Neural cell (in vitro differentiated cells): Measurements from ENCODE around the gene SKOR1. TPM values are rescaled to one million over a fixed set of nuclear protein-coding genes. Genes with fewer than 3 reads are reported as not detected.

Source experiments
- H2AFZ ChIP-seq: fragments of 200-600, 300-800 bp; sonication (generic), shearing (Covaris generic); 2 replicates; pipeline ENCODE4 v1.6.0; 2014; ENCODE audit warnings: low read depth, mild to moderate bottlenecking, antibody characterized with exemption, low read length, moderate library complexity
- H3F3A ChIP-seq: fragments of 200-600 bp; shearing (Covaris generic); 2 replicates; pipeline ENCODE4 v1.6.1; 2016; ENCODE audit warnings: mild to moderate bottlenecking, moderate library complexity, mixed read lengths, antibody characterized with exemption, low read length; ENCODE audit not compliant: insufficient read depth, poor library complexity, severe bottlenecking
- H3K27ac ChIP-seq: fragments of 200-600, 300-800 bp; sonication (generic), shearing (Covaris generic); 2 replicates; pipeline ENCODE4 v1.5.1; 2014; ENCODE audit warnings: mild to moderate bottlenecking, low read length, moderate library complexity
- H3K27me3 ChIP-seq: fragments of 300-800, 200-600 bp; sonication (generic), shearing (Covaris generic); 2 replicates; pipeline ENCODE4 v1.6.0; 2014; ENCODE audit warnings: mild to moderate bottlenecking, low read depth, low read length, moderate library complexity; ENCODE audit not compliant: insufficient read depth
- H3K36me3 ChIP-seq: fragments of 300-800, 200-600 bp; sonication (generic), shearing (Covaris generic); 2 replicates; pipeline ENCODE4 v1.5.1; 2014; ENCODE audit warnings: mild to moderate bottlenecking, antibody characterized with exemption, low read length, moderate library complexity; ENCODE audit not compliant: insufficient read depth
- H3K4me2 ChIP-seq: fragments of 300-800, 200-600 bp; sonication (generic), shearing (Covaris generic); 2 replicates; pipeline ENCODE4 v1.6.0; 2014; ENCODE audit warnings: mild to moderate bottlenecking, low read length
- H3K4me3 ChIP-seq: fragments of 300-800, 200-600 bp; sonication (generic), shearing (Covaris generic); 2 replicates; pipeline ENCODE4 v1.5.1; 2014; ENCODE audit warnings: mild to moderate bottlenecking, low read length, moderate library complexity
- H3K79me2 ChIP-seq: fragments of 200-600 bp; shearing (Covaris generic); replicated peaks from 2 replicates; pipeline ENCODE4 v1.6.0; 2014; ENCODE audit warnings: mild to moderate bottlenecking, low read length, moderate library complexity; ENCODE audit not compliant: insufficient read depth
- H3K9ac ChIP-seq: fragments of 300-800, 200-600 bp; sonication (generic), shearing (Covaris generic); 2 replicates; pipeline ENCODE4 v1.6.1; 2016; ENCODE audit warnings: mild to moderate bottlenecking, low read length, mixed read lengths
- H3K9me2 ChIP-seq: fragments of 200-600 bp; shearing (Covaris generic); 2 replicates; pipeline ENCODE4 v1.6.1; 2016; ENCODE audit warnings: mild to moderate bottlenecking, low read length, mixed read lengths; ENCODE audit not compliant: insufficient read depth
- H3K9me3 ChIP-seq: fragments of 200-600, 300-800 bp; sonication (generic), shearing (Covaris generic); 2 replicates; pipeline ENCODE4 v1.6.1; 2016; ENCODE audit warnings: mild to moderate bottlenecking, mixed run types, low read length, moderate library complexity, mixed read lengths
- H4K20me1 ChIP-seq: fragments of 200-600 bp; shearing (Covaris generic); 2 replicates; pipeline ENCODE4 v1.6.1; 2016; ENCODE audit warnings: mild to moderate bottlenecking, mixed run types; ENCODE audit not compliant: insufficient read depth
- EP300 ChIP-seq: fragments of 450-650 bp; conservative IDR thresholded peaks from 2 replicates; pipeline ENCODE4 v1.6.1; 2014; ENCODE audit warnings: antibody characterized with exemption, mild to moderate bottlenecking, moderate library complexity; ENCODE audit not compliant: poor library complexity, severe bottlenecking
- EZH2 ChIP-seq: fragments of 200-600, 300-800 bp; shearing (Covaris generic), sonication (generic); IDR thresholded peaks from 2 replicates; pipeline ENCODE4 v1.6.1; 2014; ENCODE audit warnings: antibody characterized with exemption, low read length, borderline replicate concordance, mild to moderate bottlenecking; ENCODE audit not compliant: insufficient read depth, poor library complexity, severe bottlenecking
- MXI1 ChIP-seq: fragments of 450-650 bp; conservative IDR thresholded peaks from 2 replicates; pipeline ENCODE4 v1.6.1; 2014; ENCODE audit warnings: antibody characterized with exemption, mild to moderate bottlenecking; ENCODE audit not compliant: poor library complexity, severe bottlenecking
- POLR2AphosphoS5 ChIP-seq: IDR thresholded peaks from 2 replicates; pipeline ENCODE4 v1.6.1; 2012
- RAD21 ChIP-seq: fragments of 450-650 bp; conservative IDR thresholded peaks from 2 replicates; pipeline ENCODE4 v1.6.1; 2014; ENCODE audit warnings: antibody characterized with exemption, mild to moderate bottlenecking, moderate library complexity
- SMC3 ChIP-seq: fragments of 450-650 bp; conservative IDR thresholded peaks from 2 replicates; pipeline ENCODE4 v1.6.1; 2014; ENCODE audit warnings: antibody characterized with exemption, mild to moderate bottlenecking, moderate library complexity; ENCODE audit not compliant: poor library complexity
- TAF1 ChIP-seq: IDR thresholded peaks from 2 replicates; pipeline ENCODE4 v1.6.1; 2012; ENCODE audit warnings: low read depth
- polyA plus RNA-seq: library from polyadenylated mRNA; depleted of rRNA; stranded (reverse); fragments of >200 nt; gene quantifications from 2 replicates; pipeline ENCODE4 v1.2.3, GENCODE V29; 2014
- TF ChIP-seq, protein P1 (sequence below): IDR thresholded peaks from 2 replicates; pipeline ENCODE4 v1.6.1; 2012; ENCODE audit warnings: borderline replicate concordance
- TF ChIP-seq, protein P2 (sequence below): fragments of 450-650 bp; IDR thresholded peaks from 2 replicates; pipeline ENCODE4 v1.5.1; 2014; ENCODE audit warnings: antibody characterized with exemption, mild to moderate bottlenecking, moderate library complexity; ENCODE audit not compliant: poor library complexity, severe bottlenecking

Gene SKOR1
- polyA plus RNA-seq, 1 donor from 2014 or later: 0.81 TPM

DNA sequence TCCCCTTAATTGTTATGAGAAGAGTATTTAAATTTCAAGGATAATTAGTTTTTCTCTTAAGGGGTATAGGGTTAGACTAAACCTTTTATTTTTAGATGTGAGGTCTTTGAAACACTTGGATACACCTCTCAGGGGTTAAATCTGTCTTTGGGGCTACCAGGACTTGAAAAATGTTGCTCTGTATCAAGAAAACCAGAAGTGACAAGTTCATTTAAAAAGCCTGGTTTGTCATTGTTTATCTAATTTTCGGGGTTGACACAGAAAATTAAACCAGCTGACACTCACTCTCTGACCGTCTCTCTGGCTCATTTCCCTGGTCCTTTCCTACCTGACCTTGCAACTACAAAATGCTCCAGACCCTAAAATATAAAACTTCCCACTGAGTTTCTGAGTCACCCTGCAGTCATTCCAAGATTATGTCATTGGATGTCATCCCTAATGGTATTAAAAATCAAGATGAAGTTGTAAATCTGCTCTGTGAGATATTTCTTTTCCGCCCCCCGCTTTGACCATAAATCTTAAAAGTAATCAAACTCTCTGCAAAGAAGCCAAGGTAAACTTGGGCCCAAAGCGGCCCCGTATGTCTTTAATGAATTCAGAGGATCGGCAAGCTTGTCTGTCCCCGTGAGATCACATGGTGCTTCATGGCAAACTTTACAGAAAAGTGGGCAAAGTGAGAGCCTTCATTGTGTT lies 32.9 kb upstream of the SKOR1 start:
- Histone ChIP-seq H3K27me3 (no peaks in the 10 kb centered on the region), H3K79me2 (no peaks in the 10 kb centered on the region), H3K27ac (no peak overlapping the region), H3K4me2 (no peak overlapping the region), H2AFZ (no peak overlapping the region), H3F3A (no peaks in the 10 kb centered on the region), H3K4me3 (no peak overlapping the region), H3K9me2 (no peaks in the 10 kb centered on the region), H3K9me3 (no peaks in the 10 kb centered on the region), H4K20me1 (no peaks in the 10 kb centered on the region), H3K36me3 (no peaks in the 10 kb centered on the region), H3K9ac (no peak overlapping the region)
- TF ChIP-seq, protein P1, sequence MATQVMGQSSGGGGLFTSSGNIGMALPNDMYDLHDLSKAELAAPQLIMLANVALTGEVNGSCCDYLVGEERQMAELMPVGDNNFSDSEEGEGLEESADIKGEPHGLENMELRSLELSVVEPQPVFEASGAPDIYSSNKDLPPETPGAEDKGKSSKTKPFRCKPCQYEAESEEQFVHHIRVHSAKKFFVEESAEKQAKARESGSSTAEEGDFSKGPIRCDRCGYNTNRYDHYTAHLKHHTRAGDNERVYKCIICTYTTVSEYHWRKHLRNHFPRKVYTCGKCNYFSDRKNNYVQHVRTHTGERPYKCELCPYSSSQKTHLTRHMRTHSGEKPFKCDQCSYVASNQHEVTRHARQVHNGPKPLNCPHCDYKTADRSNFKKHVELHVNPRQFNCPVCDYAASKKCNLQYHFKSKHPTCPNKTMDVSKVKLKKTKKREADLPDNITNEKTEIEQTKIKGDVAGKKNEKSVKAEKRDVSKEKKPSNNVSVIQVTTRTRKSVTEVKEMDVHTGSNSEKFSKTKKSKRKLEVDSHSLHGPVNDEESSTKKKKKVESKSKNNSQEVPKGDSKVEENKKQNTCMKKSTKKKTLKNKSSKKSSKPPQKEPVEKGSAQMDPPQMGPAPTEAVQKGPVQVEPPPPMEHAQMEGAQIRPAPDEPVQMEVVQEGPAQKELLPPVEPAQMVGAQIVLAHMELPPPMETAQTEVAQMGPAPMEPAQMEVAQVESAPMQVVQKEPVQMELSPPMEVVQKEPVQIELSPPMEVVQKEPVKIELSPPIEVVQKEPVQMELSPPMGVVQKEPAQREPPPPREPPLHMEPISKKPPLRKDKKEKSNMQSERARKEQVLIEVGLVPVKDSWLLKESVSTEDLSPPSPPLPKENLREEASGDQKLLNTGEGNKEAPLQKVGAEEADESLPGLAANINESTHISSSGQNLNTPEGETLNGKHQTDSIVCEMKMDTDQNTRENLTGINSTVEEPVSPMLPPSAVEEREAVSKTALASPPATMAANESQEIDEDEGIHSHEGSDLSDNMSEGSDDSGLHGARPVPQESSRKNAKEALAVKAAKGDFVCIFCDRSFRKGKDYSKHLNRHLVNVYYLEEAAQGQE: no peak
- TF ChIP-seq TAF1 (no peak), SMC3 (no peak), RAD21 (no peak), POLR2AphosphoS5 (no peak), EZH2 (no peak), EP300 (no peak), MXI1 (no peak)
- TF ChIP-seq, protein P2, sequence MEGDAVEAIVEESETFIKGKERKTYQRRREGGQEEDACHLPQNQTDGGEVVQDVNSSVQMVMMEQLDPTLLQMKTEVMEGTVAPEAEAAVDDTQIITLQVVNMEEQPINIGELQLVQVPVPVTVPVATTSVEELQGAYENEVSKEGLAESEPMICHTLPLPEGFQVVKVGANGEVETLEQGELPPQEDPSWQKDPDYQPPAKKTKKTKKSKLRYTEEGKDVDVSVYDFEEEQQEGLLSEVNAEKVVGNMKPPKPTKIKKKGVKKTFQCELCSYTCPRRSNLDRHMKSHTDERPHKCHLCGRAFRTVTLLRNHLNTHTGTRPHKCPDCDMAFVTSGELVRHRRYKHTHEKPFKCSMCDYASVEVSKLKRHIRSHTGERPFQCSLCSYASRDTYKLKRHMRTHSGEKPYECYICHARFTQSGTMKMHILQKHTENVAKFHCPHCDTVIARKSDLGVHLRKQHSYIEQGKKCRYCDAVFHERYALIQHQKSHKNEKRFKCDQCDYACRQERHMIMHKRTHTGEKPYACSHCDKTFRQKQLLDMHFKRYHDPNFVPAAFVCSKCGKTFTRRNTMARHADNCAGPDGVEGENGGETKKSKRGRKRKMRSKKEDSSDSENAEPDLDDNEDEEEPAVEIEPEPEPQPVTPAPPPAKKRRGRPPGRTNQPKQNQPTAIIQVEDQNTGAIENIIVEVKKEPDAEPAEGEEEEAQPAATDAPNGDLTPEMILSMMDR: no peak

DNA sequence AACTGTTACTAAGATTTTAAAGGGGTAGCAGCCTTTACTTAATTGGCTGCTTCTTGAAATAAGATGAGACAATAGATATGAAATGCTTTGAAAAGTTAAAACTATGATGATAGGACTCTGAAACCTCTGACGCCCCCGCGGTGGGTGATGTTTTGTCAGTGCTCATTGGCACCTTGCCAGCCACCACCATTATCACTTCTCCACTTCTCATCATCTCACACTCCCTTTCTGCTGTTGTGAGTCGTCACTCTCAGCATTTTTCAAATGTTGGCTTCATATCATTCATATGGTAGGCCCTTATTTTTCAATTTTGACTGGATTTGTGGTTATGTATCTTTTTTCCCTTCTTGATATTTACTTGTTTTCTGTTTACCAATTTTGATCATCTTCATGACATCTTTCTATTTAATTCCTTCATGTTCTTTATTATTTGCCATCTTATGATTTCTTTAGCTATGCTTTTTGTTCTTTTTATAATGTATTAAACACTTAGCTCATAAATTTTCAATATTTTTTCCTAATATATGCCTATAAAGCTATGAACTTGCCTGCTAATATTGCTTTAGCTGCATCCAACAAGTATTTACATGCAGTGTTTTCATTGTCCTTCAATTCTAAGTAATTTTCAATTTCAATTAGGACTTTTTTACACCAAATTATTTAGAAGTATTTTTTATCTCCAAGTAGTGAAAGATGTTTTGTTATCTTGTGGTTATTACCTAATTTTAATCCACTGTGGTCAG lies 30.3 kb upstream of the SKOR1 start:
- Histone ChIP-seq H3K9me3 (no peaks in the 10 kb centered on the region), H4K20me1 (no peaks in the 10 kb centered on the region), H2AFZ (no peak overlapping the region), H3K36me3 (no peaks in the 10 kb centered on the region), H3K4me2 (no peak overlapping the region), H3K79me2 (no peaks in the 10 kb centered on the region), H3F3A (no peaks in the 10 kb centered on the region), H3K9ac (no peak overlapping the region), H3K9me2 (no peaks in the 10 kb centered on the region), H3K27me3 (no peaks in the 10 kb centered on the region), H3K27ac (no peak overlapping the region), H3K4me3 (no peak overlapping the region)
- TF ChIP-seq, protein P2: no peak
- TF ChIP-seq SMC3 (no peak), MXI1 (no peak), EP300 (no peak), RAD21 (no peak), TAF1 (no peak), EZH2 (no peak), POLR2AphosphoS5 (no peak)
- TF ChIP-seq, protein P1: no peak
